Measurements from ENCODE around the gene PARVB.

Gene PARVB

GRCh38 chr22:44202261-44202789 lies 178.2 kb downstream of the PARVB start:
- DNase-seq (ENCODE audit: low read depth), result no peak

GRCh38 chr22:44203203-44203602 lies 179.1 kb downstream of the PARVB start:
- no peak for DNase-seq (ENCODE audit: low read depth)

- DNase-seq (ENCODE audit: low read depth), result no peak
Measured at GRCh38 chr22:44204739-44205515, 180.8 kb downstream of the PARVB start.

GRCh38 chr22:44205516-44206329 lies 181.6 kb downstream of the PARVB start:
- no peak for DNase-seq (ENCODE audit: low read depth)

GRCh38 chr22:44206330-44206645 lies 182.2 kb downstream of the PARVB start:
- DNase-seq (ENCODE audit: low read depth), result no peak

- no peak for DNase-seq (ENCODE audit: low read depth)
Measured at GRCh38 chr22:44206696-44207095, 182.6 kb downstream of the PARVB start.

- no peak for DNase-seq (ENCODE audit: low read depth)
Measured at GRCh38 chr22:44207173-44207980, 183.3 kb downstream of the PARVB start.

- no peak for DNase-seq (ENCODE audit: low read depth)
Measured at GRCh38 chr22:44207981-44208317, 183.8 kb downstream of the PARVB start.

GRCh38 chr22:44209343-44209742 lies 185.2 kb downstream of the PARVB start:
- no peak for DNase-seq (ENCODE audit: low read depth)

- DNase-seq (ENCODE audit: low read depth), result no peak
Measured at GRCh38 chr22:44210722-44211121, 186.6 kb downstream of the PARVB start.

GRCh38 chr22:44211256-44211945 lies 187.3 kb downstream of the PARVB start:
- no peak for DNase-seq (ENCODE audit: low read depth)

- no peak for DNase-seq (ENCODE audit: low read depth)
Measured at GRCh38 chr22:44211946-44212930, 188.1 kb downstream of the PARVB start.

GRCh38 chr22:44212936-44213335 lies 188.8 kb downstream of the PARVB start:
- DNase-seq (ENCODE audit: low read depth), result no peak

- no peak for DNase-seq (ENCODE audit: low read depth)
Measured at GRCh38 chr22:44213489-44214043, 189.5 kb downstream of the PARVB start.

- DNase-seq (ENCODE audit: low read depth), result no peak
Measured at GRCh38 chr22:44214187-44214586, 190.1 kb downstream of the PARVB start.

GRCh38 chr22:44214764-44215163 lies 190.7 kb downstream of the PARVB start:
- DNase-seq (ENCODE audit: low read depth), result no peak

- DNase-seq (ENCODE audit: low read depth), result no peak
Measured at GRCh38 chr22:44215287-44215686, 191.2 kb downstream of the PARVB start.

- no peak for DNase-seq (ENCODE audit: low read depth)
Measured at GRCh38 chr22:44217346-44217745, 193.2 kb downstream of the PARVB start.

- DNase-seq (ENCODE audit: low read depth), result no peak
Measured at GRCh38 chr22:44218071-44218470, 194.0 kb downstream of the PARVB start.

GRCh38 chr22:44219101-44219870 lies 195.2 kb downstream of the PARVB start:
- no peak for DNase-seq (ENCODE audit: low read depth)

Data from stimulated activated CD8-positive, alpha-beta memory T cell treated with anti-CD3 and anti-CD28 coated beads, Interleukin-7, amount 100 ng/mL, for 24 hours (primary cell).